B cell (primary cell): ENCODE results near the gene RAD51B. TPM values are rescaled to one million over a fixed set of nuclear protein-coding genes. Genes with fewer than 3 reads are reported as not detected.

Experiments used
- ATAC-seq: fragments of 200-7000 bp; cut with Tn5 transposase; one replicate; pipeline ENCODE4 v1.10.0; 2021; ENCODE audit warnings: low read depth, mild to moderate bottlenecking, moderate number of reproducible peaks, moderate library complexity
- CTCF ChIA-PET: fragments of 350-600 bp; sonication (Branson Sonifier 250); formaldehyde crosslinking; loops from one replicate; lab custom pipeline; 2021; ENCODE audit warnings: antibody characterized with exemption, inconsistent platforms; lab: Charles Lee
- POLR2A ChIA-PET: fragments of 350-600 bp; sonication (Branson Sonifier 250); formaldehyde crosslinking; loops from one replicate; lab custom pipeline; 2021; ENCODE audit warnings: antibody characterized with exemption; lab: Charles Lee
- DNase-seq: peaks from one replicate; pipeline ENCODE4 v3.0.0; 2013
- H2AFZ ChIP-seq: 2 replicates; pipeline ENCODE4 v1.6.1; 2012; ENCODE audit warnings: mild to moderate bottlenecking, low read depth, low read length; ENCODE audit not compliant: insufficient read depth, poor library complexity, severe bottlenecking
- H3K27ac ChIP-seq, 2 donors: 1 replicate in 1 of 2; 2 replicates in 1 of 2; pipeline ENCODE4 v1.5.1; 2012 to 2013; ENCODE audit warnings: low read length in 2 of 2, mild to moderate bottlenecking in 2 of 2, moderate library complexity in 1 of 2
- H3K27me3 ChIP-seq, 4 experiments: fragments of 200-600 bp in 1 of 4; sonication (generic) in 1 of 4; replicated peaks in 1 of 4; 1 replicate in 2 of 4; 2 replicates in 2 of 4; pipeline versions ENCODE4 v1.6.1 to v1.7.0; 2013 to 2016; ENCODE audit warnings: low read length in 3 of 4, mild to moderate bottlenecking in 2 of 4, mixed read lengths in 1 of 4, moderate library complexity in 1 of 4; ENCODE audit not compliant: insufficient read depth in 4 of 4, control insufficient read depth in 3 of 4; ENCODE audit errors: control extremely low read depth in 1 of 4
- H3K36me3 ChIP-seq, 2 experiments: replicated peaks in 1 of 2; 1 replicate in 1 of 2; 2 replicates in 1 of 2; pipeline versions ENCODE4 v1.6.1 to v1.7.1; 2013; ENCODE audit warnings: low read length in 1 of 2; ENCODE audit not compliant: insufficient read depth in 2 of 2, control insufficient read depth in 1 of 2; ENCODE audit errors: control extremely low read depth in 1 of 2, extremely low read depth in 1 of 2
- H3K4me1 ChIP-seq, 2 donors: fragments of 200-600 bp in 1 of 2; sonication (generic) in 1 of 2; 1 replicate in 1 of 2; 2 replicates in 1 of 2; pipeline versions ENCODE4 v1.5.1 to v1.6.1; 2013 to 2017; ENCODE audit warnings: low read length in 2 of 2; ENCODE audit not compliant: control insufficient read depth in 2 of 2, insufficient read depth in 2 of 2
- H3K4me2 ChIP-seq: replicated peaks from 2 replicates; pipeline ENCODE3; 2012; ENCODE audit warnings: mild to moderate bottlenecking, low read depth, low read length; ENCODE audit not compliant: poor library complexity, severe bottlenecking
- H3K4me3 ChIP-seq, 5 experiments: fragments of 200-600 bp in 1 of 5; sonication (generic) in 1 of 5; 1 replicate in 3 of 5; 2 replicates in 2 of 5; pipeline versions ENCODE4 v1.5.1 to v1.7.0; 2011 to 2016; ENCODE audit warnings: low read length in 4 of 5, mild to moderate bottlenecking in 4 of 5, low read depth in 2 of 5, control low read depth in 1 of 5, moderate library complexity in 1 of 5; ENCODE audit not compliant: insufficient read depth in 1 of 5; ENCODE audit errors: control extremely low read depth in 1 of 5, extremely low read depth in 1 of 5
- H3K79me2 ChIP-seq: fragments of 200-600 bp; sonication (generic); one replicate; pipeline ENCODE4 v1.6.0; 2016; ENCODE audit warnings: low read length; ENCODE audit not compliant: control insufficient read depth, insufficient read depth
- H3K9ac ChIP-seq: fragments of 200-600 bp; sonication (generic); 2 replicates; pipeline ENCODE4 v1.6.1; 2017; ENCODE audit warnings: mild to moderate bottlenecking, low read length, moderate library complexity
- H3K9me3 ChIP-seq, 3 donors: one replicate each; pipeline versions ENCODE4 v1.6.1 to v1.7.1; 2013; ENCODE audit warnings: low read length in 2 of 3; ENCODE audit not compliant: control insufficient read depth in 2 of 3, insufficient read depth in 1 of 3; ENCODE audit errors: control extremely low read depth in 1 of 3
- H4K20me1 ChIP-seq: 2 replicates; pipeline ENCODE4 v1.6.0; 2012; ENCODE audit warnings: mild to moderate bottlenecking, low read length; ENCODE audit not compliant: insufficient read depth, control insufficient read depth, poor library complexity, severe bottlenecking
- H3K27ac Mint-ChIP-seq: one replicate; pipeline ENCODE4 v1.8.0; 2021; ENCODE audit warnings: mixed read lengths
- H3K27me3 Mint-ChIP-seq: one replicate; pipeline ENCODE4 v1.8.0; 2021; ENCODE audit warnings: mixed read lengths
- H3K4me1 Mint-ChIP-seq: one replicate; pipeline ENCODE4 v1.8.0; 2021; ENCODE audit warnings: mixed read lengths
- H3K4me3 Mint-ChIP-seq: one replicate; pipeline ENCODE4 v1.8.0; 2021; ENCODE audit warnings: mixed read lengths
- H3K9me3 Mint-ChIP-seq: one replicate; pipeline ENCODE4 v1.8.0; 2022; ENCODE audit warnings: mixed read lengths; ENCODE audit not compliant: insufficient read depth
- CTCF ChIP-seq: fragments of 200-600 bp; IDR thresholded peaks from one replicate; pipeline ENCODE4 v1.8.0; 2022; ENCODE audit warnings: antibody characterized with exemption, mild to moderate bottlenecking
- EZH2 ChIP-seq: IDR thresholded peaks from 2 replicates; pipeline ENCODE4 v1.6.1; 2012; ENCODE audit warnings: borderline replicate concordance, low read depth, mild to moderate bottlenecking, moderate library complexity, low read length; ENCODE audit not compliant: insufficient read depth, poor library complexity, severe bottlenecking
- WGBS: methylation state at CpG from one replicate; pipeline ENCODE4 v1.1.5; 2013; ENCODE audit warnings: missing lambda C conversion rate; ENCODE audit not compliant: insufficient coverage; 5-methylcytosine and 5-hydroxymethylcytosine counted together
- intact Hi-C: fragments of 100-400 bp; cut with micrococcal nuclease; formaldehyde crosslinking; loops from one replicate; pipeline ENCODE4 v1.10.0; 2022
- polyA plus RNA-seq: library from polyadenylated mRNA; depleted of rRNA; stranded (reverse); fragments of >200 nt; gene quantifications from 2 replicates; pipeline ENCODE4 v1.2.3, GENCODE V29; 2012
- total RNA-seq, 2 donors: library from RNA; stranded (reverse); fragments of 120-200 nt in 1 of 2; gene quantifications; 1 replicate in 1 of 2; 2 replicates in 1 of 2; pipeline versions ENCODE4 v1.2.3 to v1.2.4, GENCODE V29; 2013 to 2022

The RAD51B gene
- total and polyA plus RNA-seq, 2 donors (not counting 1 experiment from before 2014, with no cell fraction given) = 6.5 to 60.6 TPM

- Histone ChIP-seq H3K4me2 (no peak overlapping the region), H3K27ac (no peak overlapping the region), H4K20me1 (no peaks in the 10 kb centered on the region), H3K27me3 (no peaks in the 10 kb centered on the region), H3K9ac (no peak overlapping the region), H3K4me1 (peaks cover 14% of the 10 kb centered on the region in 2 donors), H3K36me3 (no peaks in the 10 kb centered on the region), H2AFZ (no peak overlapping the region), H3K79me2 (no peaks in the 10 kb centered on the region), H3K4me3 (no peak overlapping the region), H3K9me3 (peaks cover 10 to 28% (median 16%) of the 10 kb centered on the region in 3 donors)
- CTCF ChIA-PET = no interaction called here
- H3K27ac Mint-ChIP-seq = no peak overlapping the region
- POLR2A ChIA-PET = no interaction called here
- H3K9me3 Mint-ChIP-seq = peaks cover 7% of the 10 kb centered on the region
- H3K27me3 Mint-ChIP-seq = no peaks in the 10 kb centered on the region
- DNase-seq (no peak), ATAC-seq (no peak)
- TF ChIP-seq EZH2 (no peak), CTCF (no peak)
- intact Hi-C loops = loop anchor here (5.0 kb wide), 1 partner anchor 80 kb away; no protein-coding TSS in a partner anchor
- H3K4me3 Mint-ChIP-seq = no peak overlapping the region
- H3K4me1 Mint-ChIP-seq = peaks cover 10% of the 10 kb centered on the region
Measured at GRCh38 chr14:68532496-68532895, 712.9 kb downstream of the RAD51B start.

GRCh38 chr14:68534276-68534675, 714.7 kb downstream of the RAD51B start:
- ChIA-PET POLR2A (no interaction called here), CTCF (interaction anchor here (0.6 to 1.7 kb wide), 4 partner anchors 10 to 281 kb away, joined by 3 to 5 read pairs (median 3); no protein-coding TSS in a partner anchor)
- Histone ChIP-seq H3K27ac (no peak overlapping the region), H3K9me3 (peaks cover 10 to 26% (median 12%) of the 10 kb centered on the region in 3 donors), H3K36me3 (no peaks in the 10 kb centered on the region), H3K4me3 (no peak overlapping the region), H3K27me3 (no peaks in the 10 kb centered on the region), H3K79me2 (no peaks in the 10 kb centered on the region), H3K9ac (no peak overlapping the region), H2AFZ (no peak overlapping the region), H4K20me1 (no peaks in the 10 kb centered on the region), H3K4me2 (no peak overlapping the region), H3K4me1 (no peaks in the 10 kb centered on the region)
- Mint-ChIP-seq H3K9me3 (peaks cover 7% of the 10 kb centered on the region), H3K4me3 (no peak overlapping the region), H3K27me3 (no peaks in the 10 kb centered on the region), H3K27ac (no peak overlapping the region), H3K4me1 (peaks cover 3% of the 10 kb centered on the region)
- TF ChIP-seq CTCF (no peak), EZH2 (no peak)
- DNase-seq = no peak
- no peak for ATAC-seq
- intact Hi-C loops = loop anchor here (5.0 kb wide), 1 partner anchor 82 kb away; no protein-coding TSS in a partner anchor
- WGBS = 100% methylated on average over 1 of the region's 3 CpGs
